H9 (cell line): Measurements from ENCODE around the gene DIP2C. TPM values are rescaled to one million over a fixed set of nuclear protein-coding genes. Genes with fewer than 3 reads are reported as not detected.

ENCODE experiments used
- DNase-seq: peaks from one replicate; pipeline ENCODE4 v3.0.0-alpha.2; 2017
- H2AFZ ChIP-seq: one replicate; pipeline ENCODE4 v1.6.1; 2013; ENCODE audit warnings: mild to moderate bottlenecking, low read length, control low read depth, moderate library complexity
- H2AK5ac ChIP-seq: 2 replicates; pipeline ENCODE4 v1.6.1; 2013; ENCODE audit warnings: low read length, control low read depth, mixed read lengths; ENCODE audit not compliant: insufficient read length
- H2BK120ac ChIP-seq: one replicate; pipeline ENCODE4 v1.6.1; 2013; ENCODE audit warnings: low read depth, mild to moderate bottlenecking, low read length, control low read depth, inconsistent platforms; ENCODE audit not compliant: poor library complexity, severe bottlenecking
- H2BK12ac ChIP-seq: 2 replicates; pipeline ENCODE4 v1.6.1; 2013; ENCODE audit warnings: low read length, control low read depth, mixed read lengths, low read depth; ENCODE audit not compliant: insufficient read length
- H2BK15ac ChIP-seq: 2 replicates; pipeline ENCODE4 v1.6.1; 2013; ENCODE audit warnings: low read depth, low read length, control low read depth
- H2BK20ac ChIP-seq: one replicate; pipeline ENCODE4 v1.6.1; 2013; ENCODE audit warnings: low read depth, mild to moderate bottlenecking, low read length, control low read depth, inconsistent platforms; ENCODE audit not compliant: poor library complexity, severe bottlenecking
- H2BK5ac ChIP-seq: 2 replicates; pipeline ENCODE4 v1.6.1; 2013; ENCODE audit warnings: low read length, control low read depth, mixed read lengths; ENCODE audit not compliant: insufficient read length
- H3K14ac ChIP-seq: 2 replicates; pipeline ENCODE4 v1.6.1; 2013; ENCODE audit warnings: low read length, control low read depth; ENCODE audit not compliant: insufficient read depth
- H3K18ac ChIP-seq: 2 replicates; pipeline ENCODE4 v1.6.1; 2013; ENCODE audit warnings: low read depth, mild to moderate bottlenecking, mixed read lengths, low read length, control low read depth; ENCODE audit not compliant: insufficient read length
- H3K23ac ChIP-seq: 2 replicates; pipeline ENCODE4 v1.6.1; 2013; ENCODE audit warnings: low read length, control low read depth, mixed read lengths, low read depth; ENCODE audit not compliant: insufficient read length
- H3K23me2 ChIP-seq: 2 replicates; pipeline ENCODE4 v1.6.1; 2013; ENCODE audit warnings: low read depth, mild to moderate bottlenecking, mixed read lengths, low read length, control low read depth; ENCODE audit not compliant: insufficient read length, poor library complexity, severe bottlenecking
- H3K27ac ChIP-seq: 2 replicates; pipeline ENCODE4 v1.5.1; 2013; ENCODE audit warnings: low read length, control low read depth, mixed read lengths, low read depth; ENCODE audit not compliant: insufficient read length
- H3K27me3 ChIP-seq: 2 replicates; pipeline ENCODE4 v1.6.1; 2013; ENCODE audit warnings: low read length, control low read depth, inconsistent platforms; ENCODE audit not compliant: insufficient read depth
- H3K4ac ChIP-seq: 2 replicates; pipeline ENCODE4 v1.6.1; 2013; ENCODE audit warnings: low read depth, mild to moderate bottlenecking, control low read depth, inconsistent platforms, low read length, moderate library complexity
- H3K4me1 ChIP-seq: 2 replicates; pipeline ENCODE4 v1.6.1; 2013; ENCODE audit warnings: low read length, control low read depth, inconsistent platforms; ENCODE audit not compliant: insufficient read depth
- H3K4me2 ChIP-seq: 2 replicates; pipeline ENCODE4 v1.6.1; 2013; ENCODE audit warnings: low read length, control low read depth, mixed read lengths; ENCODE audit not compliant: insufficient read length, insufficient read depth
- H3K56ac ChIP-seq: 2 replicates; pipeline ENCODE4 v1.6.1; 2013; ENCODE audit warnings: low read depth, mild to moderate bottlenecking, mixed read lengths, low read length, control low read depth; ENCODE audit not compliant: insufficient read length
- H3K79me1 ChIP-seq: 2 replicates; pipeline ENCODE4 v1.6.1; 2013; ENCODE audit warnings: low read depth, mild to moderate bottlenecking, moderate library complexity, low read length, control low read depth, inconsistent platforms; ENCODE audit not compliant: insufficient read depth, poor library complexity, severe bottlenecking
- H3K79me2 ChIP-seq: 2 replicates; pipeline ENCODE4 v1.6.1; 2013; ENCODE audit warnings: low read length, control low read depth, inconsistent platforms; ENCODE audit not compliant: insufficient read depth
- H3K9ac ChIP-seq: 2 replicates; pipeline ENCODE4 v1.6.1; 2013; ENCODE audit warnings: low read length, control low read depth, mixed read lengths; ENCODE audit not compliant: insufficient read length; ENCODE audit errors: extremely low read depth
- H3K9me3 ChIP-seq: one replicate; pipeline ENCODE4 v1.6.1; 2013; ENCODE audit warnings: low read depth, low read length, inconsistent platforms; ENCODE audit not compliant: control insufficient read depth
- H3T11ph ChIP-seq: one replicate; pipeline ENCODE4 v1.6.1; 2013; ENCODE audit warnings: mild to moderate bottlenecking, low read length, control low read depth, inconsistent platforms
- H4K20me1 ChIP-seq: one replicate; pipeline ENCODE4 v1.6.1; 2013; ENCODE audit not compliant: control insufficient read depth, insufficient read length, insufficient read depth
- H4K5ac ChIP-seq: 2 replicates; pipeline ENCODE4 v1.6.1; 2013; ENCODE audit warnings: low read depth, mild to moderate bottlenecking, mixed read lengths, low read length, control low read depth; ENCODE audit not compliant: insufficient read length
- H4K8ac ChIP-seq: replicated peaks from 2 replicates; pipeline ENCODE4 v1.6.1; 2013; ENCODE audit warnings: low read length, control low read depth, mixed read lengths, low read depth; ENCODE audit not compliant: insufficient read length
- H4K91ac ChIP-seq: 2 replicates; pipeline ENCODE4 v1.6.1; 2013; ENCODE audit warnings: low read depth, mild to moderate bottlenecking, moderate library complexity, mixed read lengths, low read length, control low read depth; ENCODE audit not compliant: insufficient read length
- H3K27ac Mint-ChIP-seq, 3 experiments: 2 replicates in 2 of 3; 3 replicates in 1 of 3; pipeline ENCODE4 v1.8.0; 2020 to 2021; ENCODE audit warnings: mixed read lengths in 3 of 3, mild to moderate bottlenecking in 1 of 3, moderate library complexity in 1 of 3
- H3K27me3 Mint-ChIP-seq: 2 replicates; pipeline ENCODE4 v1.8.0; 2021; ENCODE audit warnings: low read depth, mild to moderate bottlenecking, moderate library complexity, mixed read lengths
- H3K36me3 Mint-ChIP-seq, 3 experiments: 2 replicates in 2 of 3; 3 replicates in 1 of 3; pipeline ENCODE4 v1.8.0; 2020 to 2021; ENCODE audit warnings: low read depth in 3 of 3, mixed read lengths in 3 of 3; ENCODE audit not compliant: insufficient read depth in 1 of 3
- H3K4me1 Mint-ChIP-seq, 2 experiments: 2 replicates each; pipeline ENCODE4 v1.8.0; 2020; ENCODE audit warnings: mixed read lengths in 2 of 2
- H3K4me3 Mint-ChIP-seq, 2 experiments: 2 replicates in 1 of 2; 3 replicates in 1 of 2; pipeline ENCODE4 v1.8.0; 2020 to 2021; ENCODE audit warnings: mild to moderate bottlenecking in 2 of 2, mixed read lengths in 2 of 2, moderate library complexity in 1 of 2
- H3K9me3 Mint-ChIP-seq, 2 experiments: 2 replicates in 1 of 2; 3 replicates in 1 of 2; pipeline ENCODE4 v1.8.0; 2020; ENCODE audit warnings: mild to moderate bottlenecking in 2 of 2, mixed read lengths in 2 of 2, moderate library complexity in 1 of 2
- WGBS: extraction: QIAGEN DNeasy Blood & Tissue Kit; methylation state at CpG from one replicate; pipeline ENCODE4 v1.1.7; 2013; ENCODE audit warnings: missing lambda C conversion rate, low lambda C conversion rate, mixed read lengths; ENCODE audit not compliant: insufficient read length; ENCODE audit errors: extremely low coverage; 5-methylcytosine and 5-hydroxymethylcytosine counted together
- total RNA-seq: library from RNA; stranded (reverse); gene quantifications from 2 replicates; pipeline ENCODE4 v1.2.1, GENCODE V29; 2021
- TF ChIP-seq, protein P1 (sequence below): fragments of 200-600 bp; sonication (generic); conservative IDR thresholded peaks from 3 replicates; pipeline ENCODE4 v1.8.0; 2021; ENCODE audit warnings: antibody characterized with exemption, mild to moderate bottlenecking

The DIP2C gene
- total RNA-seq, 1 experiment from 2014 or later: 7.9 TPM

GRCh38 chr10:246431-246830 lies 443.0 kb downstream of the DIP2C start:
- Histone ChIP-seq H2AK5ac (no peak overlapping the region), H2BK5ac (no peak overlapping the region), H3K14ac (no peak overlapping the region), H3K9ac (no peak overlapping the region), H3K56ac (no peak overlapping the region), H2AFZ (no peak overlapping the region), H3K23me2 (no peaks in the 10 kb centered on the region), H3K18ac (no peak overlapping the region), H3K27me3 (no peaks in the 10 kb centered on the region), H4K91ac (no peak overlapping the region), H3K9me3 (no peaks in the 10 kb centered on the region), H2BK15ac (no peak overlapping the region), H4K5ac (no peak overlapping the region), H2BK120ac (no peak overlapping the region), H3K79me1 (no peaks in the 10 kb centered on the region), H3K27ac (no peak overlapping the region), H3K4ac (no peak overlapping the region), H2BK20ac (no peak overlapping the region), H3T11ph (no peak overlapping the region), H3K4me2 (no peak overlapping the region), H4K8ac (no peak overlapping the region), H3K79me2 (no peaks in the 10 kb centered on the region), H3K23ac (no peak overlapping the region), H2BK12ac (no peak overlapping the region), H3K4me1 (no peaks in the 10 kb centered on the region), H4K20me1 (no peaks in the 10 kb centered on the region)
- Mint-ChIP-seq H3K36me3 (peaks cover 1 to 47% (median 40%) of the 10 kb centered on the region in 3 experiments; a peak in 6 of 7 replicates), H3K27me3 (no peaks in the 10 kb centered on the region), H3K27ac (no peak overlapping the region; a peak in 1 of 7 replicates), H3K9me3 (no peaks in the 10 kb centered on the region), H3K4me3 (no peak overlapping the region), H3K4me1 (no peaks in the 10 kb centered on the region)
- TF ChIP-seq, protein P1, sequence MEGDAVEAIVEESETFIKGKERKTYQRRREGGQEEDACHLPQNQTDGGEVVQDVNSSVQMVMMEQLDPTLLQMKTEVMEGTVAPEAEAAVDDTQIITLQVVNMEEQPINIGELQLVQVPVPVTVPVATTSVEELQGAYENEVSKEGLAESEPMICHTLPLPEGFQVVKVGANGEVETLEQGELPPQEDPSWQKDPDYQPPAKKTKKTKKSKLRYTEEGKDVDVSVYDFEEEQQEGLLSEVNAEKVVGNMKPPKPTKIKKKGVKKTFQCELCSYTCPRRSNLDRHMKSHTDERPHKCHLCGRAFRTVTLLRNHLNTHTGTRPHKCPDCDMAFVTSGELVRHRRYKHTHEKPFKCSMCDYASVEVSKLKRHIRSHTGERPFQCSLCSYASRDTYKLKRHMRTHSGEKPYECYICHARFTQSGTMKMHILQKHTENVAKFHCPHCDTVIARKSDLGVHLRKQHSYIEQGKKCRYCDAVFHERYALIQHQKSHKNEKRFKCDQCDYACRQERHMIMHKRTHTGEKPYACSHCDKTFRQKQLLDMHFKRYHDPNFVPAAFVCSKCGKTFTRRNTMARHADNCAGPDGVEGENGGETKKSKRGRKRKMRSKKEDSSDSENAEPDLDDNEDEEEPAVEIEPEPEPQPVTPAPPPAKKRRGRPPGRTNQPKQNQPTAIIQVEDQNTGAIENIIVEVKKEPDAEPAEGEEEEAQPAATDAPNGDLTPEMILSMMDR: no peak
- whole genome bisulfite sequencing: no CpG with 5 or more reads among the region's 9 CpGs
- no peak for DNase-seq
